Activated CD4-positive, alpha-beta memory T cell treated with anti-CD3 and anti-CD28 coated beads for 36 hours (primary cell): ENCODE measurements around the gene ERMAP. TPM values are rescaled to one million over a fixed set of nuclear protein-coding genes. Genes with fewer than 3 reads are reported as not detected.
A peak's percentile ranks its signal among the peaks of the same experiment; 100 is the strongest.
"Not testable (repeated sequence)": the region's sequence is repeated elsewhere in the genome, so short reads cannot be mapped to it uniquely, and the experiment has no call there.

Source experiments
- CTCF ChIA-PET: fragments of 350-600 bp; sonication (Branson Sonifier 250); formaldehyde crosslinking; loops from one replicate; lab custom pipeline; 2021; ENCODE audit warnings: antibody characterized with exemption, inconsistent platforms; lab: Charles Lee
- POLR2A ChIA-PET: fragments of 350-600 bp; sonication (Branson Sonifier 250); formaldehyde crosslinking; loops from one replicate; lab custom pipeline; 2021; ENCODE audit warnings: antibody characterized with exemption; lab: Charles Lee
- DNase-seq: peaks from one replicate; pipeline ENCODE4 v3.0.0-alpha.2; 2020
- H3K27ac Mint-ChIP-seq: one replicate; pipeline ENCODE4 v1.8.0; 2021; ENCODE audit warnings: mixed read lengths
- H3K27me3 Mint-ChIP-seq: one replicate; pipeline ENCODE4 v1.8.0; 2021; ENCODE audit warnings: mixed read lengths
- H3K36me3 Mint-ChIP-seq: one replicate; pipeline ENCODE4 v1.8.0; 2021; ENCODE audit warnings: mixed read lengths
- H3K4me1 Mint-ChIP-seq: one replicate; pipeline ENCODE4 v1.8.0; 2021; ENCODE audit warnings: low read depth, mixed read lengths
- H3K4me3 Mint-ChIP-seq: one replicate; pipeline ENCODE4 v1.8.0; 2021; ENCODE audit warnings: mild to moderate bottlenecking, mixed read lengths
- H3K9me3 Mint-ChIP-seq: one replicate; pipeline ENCODE4 v1.8.0; 2021; ENCODE audit warnings: mixed read lengths
- intact Hi-C: fragments of 100-400 bp; cut with micrococcal nuclease; formaldehyde crosslinking; loops from one replicate; pipeline ENCODE4 v1.15.1; 2023
- total RNA-seq, 2 experiments: library from RNA; stranded (reverse); gene quantifications; one replicate each; pipeline ENCODE4 v1.2.3, GENCODE V29; 2021

The ERMAP gene
- total RNA-seq, 2 experiments from 2014 or later, result 3.4 to 4.5 TPM

- ChIA-PET POLR2A (interaction anchor here (0.5 to 2.8 kb wide), 8 partner anchors 27 to 1101 kb away, joined by 3 to 29 read pairs (median 3); partner anchors contain the start of genes C1orf50, ERMAP, P3H1 and SVBP), CTCF (interaction anchor here (0.6 to 3.9 kb wide), 17 partner anchors 11 to 949 kb away, joined by 3 to 26 read pairs (median 5); partner anchors contain the start of genes C1orf50, ERMAP, P3H1 and PPIH)
- H3K36me3 Mint-ChIP-seq, result peaks cover 23% of the 10 kb centered on the region
- H3K4me1 Mint-ChIP-seq, result peaks cover 44% of the 10 kb centered on the region
- DNase-seq, result peak; percentile 94
- H3K27me3 Mint-ChIP-seq, result no peaks in the 10 kb centered on the region
- peak within 1 kb of the TSS; percentile 89 for H3K4me3 Mint-ChIP-seq
- peaks cover 8% of the 10 kb centered on the region for H3K9me3 Mint-ChIP-seq
- intact Hi-C loops, result loop anchor here (1.0 to 5.0 kb wide), 5 partner anchors 29 to 326 kb away; partner anchors contain the start of genes C1orf50, CFAP57, EBNA1BP2 and ERMAP
- peak within 1 kb of the TSS; percentile 72 for H3K27ac Mint-ChIP-seq
Measured at GRCh38 chr1:42846257-42847110, 29.6 kb downstream of the ERMAP start, which contains the start of gene ZNF691. Gene ZNF691 (plus strand): TSS chr1:42846613. CDS start chr1:42849659, 3,046 bp downstream.

- Mint-ChIP-seq H3K4me1 (peaks cover 44% of the 10 kb centered on the region), H3K36me3 (peaks cover 25% of the 10 kb centered on the region), H3K9me3 (peaks cover 8% of the 10 kb centered on the region), H3K27ac (peak overlapping the region; percentile 72), H3K27me3 (no peaks in the 10 kb centered on the region), H3K4me3 (peak overlapping the region; percentile 89)
- ChIA-PET CTCF (interaction anchor here (1.2 to 3.9 kb wide), 9 partner anchors 30 to 227 kb away, joined by 3 to 26 read pairs (median 7); partner anchors contain the start of genes C1orf50, ERMAP, P3H1 and PPIH), POLR2A (interaction anchor here (0.6 to 2.8 kb wide), 3 partner anchors 29 to 283 kb away, joined by 3 to 29 read pairs (median 3); partner anchors contain the start of genes C1orf50 and P3H1)
- DNase-seq, result peak; percentile 16
- intact Hi-C loops, result loop anchor here (1.0 to 5.0 kb wide), 3 partner anchors 30 to 190 kb away; partner anchors contain the start of genes ERMAP, PPIH and SVBP
Measured at GRCh38 chr1:42847111-42847595, 30.2 kb downstream of the ERMAP start.

GRCh38 chr1:42847721-42848460, 31.0 kb downstream of the ERMAP start:
- peak overlapping the region; percentile 89 for H3K4me3 Mint-ChIP-seq
- peaks cover 8% of the 10 kb centered on the region for H3K9me3 Mint-ChIP-seq
- intact Hi-C loops, result loop anchor here (1.0 to 5.0 kb wide), 4 partner anchors 31 to 191 kb away; partner anchors contain the start of genes ERMAP, PPIH and SVBP
- POLR2A ChIA-PET, result interaction anchor here (0.6 to 2.8 kb wide), 3 partner anchors 32 to 92 kb away, joined by 3 to 29 read pairs (median 4); partner anchors contain the start of genes C1orf50 and P3H1
- CTCF ChIA-PET, result interaction anchor here (1.3 to 3.9 kb wide), 8 partner anchors 31 to 226 kb away, joined by 3 to 26 read pairs (median 14); partner anchors contain the start of genes C1orf50, ERMAP, P3H1 and SVBP
- peak; percentile 60 for DNase-seq
- peaks cover 25% of the 10 kb centered on the region for H3K36me3 Mint-ChIP-seq
- H3K27me3 Mint-ChIP-seq, result no peaks in the 10 kb centered on the region
- H3K27ac Mint-ChIP-seq, result peak overlapping the region; percentile 72
- peaks cover 44% of the 10 kb centered on the region for H3K4me1 Mint-ChIP-seq

- ChIA-PET CTCF (interaction anchor here (1.3 to 3.9 kb wide), 5 partner anchors 64 to 85 kb away, joined by 3 to 26 read pairs (median 7); partner anchors contain the start of genes C1orf50 and P3H1), POLR2A (no interaction called here)
- no peaks in the 10 kb centered on the region for H3K27me3 Mint-ChIP-seq
- H3K36me3 Mint-ChIP-seq, result peaks cover 25% of the 10 kb centered on the region
- intact Hi-C loops, result loop anchor here (1.0 to 5.0 kb wide), 3 partner anchors 73 to 192 kb away; partner anchors contain the start of gene PPIH
- H3K4me1 Mint-ChIP-seq, result peaks cover 44% of the 10 kb centered on the region
- H3K4me3 Mint-ChIP-seq, result no peak overlapping the region
- H3K9me3 Mint-ChIP-seq, result peaks cover 8% of the 10 kb centered on the region
- DNase-seq, result no peak
- peak overlapping the region; percentile 1 for H3K27ac Mint-ChIP-seq
Measured at GRCh38 chr1:42848823-42849537, 32.1 kb downstream of the ERMAP start.

GRCh38 chr1:42849944-42850343, 33.0 kb downstream of the ERMAP start:
- Mint-ChIP-seq H3K27ac (no peak overlapping the region), H3K36me3 (peaks cover 25% of the 10 kb centered on the region), H3K4me1 (peaks cover 38% of the 10 kb centered on the region), H3K4me3 (no peak overlapping the region), H3K9me3 (peaks cover 8% of the 10 kb centered on the region), H3K27me3 (no peaks in the 10 kb centered on the region)
- ChIA-PET POLR2A (no interaction called here), CTCF (interaction anchor here (2.0 kb wide), 1 partner anchor 224 kb away, joined by 4 read pairs; no protein-coding TSS in a partner anchor)
- DNase-seq, result peak; percentile 22
- intact Hi-C loops, result loop anchor here (5.0 kb wide), 2 partner anchors 72 to 193 kb away; partner anchors contain the start of gene PPIH

GRCh38 chr1:42851420-42851819, 34.5 kb downstream of the ERMAP start:
- CTCF ChIA-PET, result interaction anchor here (2.0 kb wide), 1 partner anchor 222 kb away, joined by 4 read pairs; no protein-coding TSS in a partner anchor

GRCh38 chr1:42851960-42852607, 35.2 kb downstream of the ERMAP start:
- peaks cover 8% of the 10 kb centered on the region for H3K9me3 Mint-ChIP-seq
- H3K4me1 Mint-ChIP-seq, result peaks cover 36% of the 10 kb centered on the region
- CTCF ChIA-PET, result no interaction called here
- H3K36me3 Mint-ChIP-seq, result peaks cover 25% of the 10 kb centered on the region
- no peak overlapping the region for H3K4me3 Mint-ChIP-seq
- H3K27me3 Mint-ChIP-seq, result no peaks in the 10 kb centered on the region
- no peak overlapping the region for H3K27ac Mint-ChIP-seq
- DNase-seq, result no peak
- intact Hi-C loops, result no loop called here
- POLR2A ChIA-PET, result no interaction called here

More at GRCh38 chr1:42851420-42851819, 34.5 kb downstream of the ERMAP start:
- Mint-ChIP-seq H3K36me3 (peaks cover 25% of the 10 kb centered on the region), H3K4me1 (peaks cover 37% of the 10 kb centered on the region), H3K9me3 (peaks cover 8% of the 10 kb centered on the region), H3K27ac (no peak overlapping the region), H3K27me3 (no peaks in the 10 kb centered on the region), H3K4me3 (no peak overlapping the region)
- POLR2A ChIA-PET, result no interaction called here
- intact Hi-C loops, result no loop called here
- no peak for DNase-seq

GRCh38 chr1:42852608-42852980, 35.7 kb downstream of the ERMAP start:
- H3K27ac Mint-ChIP-seq, result no peak overlapping the region
- DNase-seq, result no peak
- H3K27me3 Mint-ChIP-seq, result no peaks in the 10 kb centered on the region
- POLR2A ChIA-PET, result no interaction called here
- H3K4me1 Mint-ChIP-seq, result peaks cover 31% of the 10 kb centered on the region
- H3K36me3 Mint-ChIP-seq, result peaks cover 25% of the 10 kb centered on the region
- H3K9me3 Mint-ChIP-seq, result peaks cover 8% of the 10 kb centered on the region
- H3K4me3 Mint-ChIP-seq, result no peak overlapping the region
- CTCF ChIA-PET, result no interaction called here
- intact Hi-C loops, result no loop called here

- H3K27ac Mint-ChIP-seq, result no peak overlapping the region
- no peak for DNase-seq
- H3K36me3 Mint-ChIP-seq, result peaks cover 25% of the 10 kb centered on the region
- H3K4me3 Mint-ChIP-seq, result no peak overlapping the region
- CTCF ChIA-PET, result no interaction called here
- POLR2A ChIA-PET, result no interaction called here
- intact Hi-C loops, result no loop called here
- H3K9me3 Mint-ChIP-seq, result peaks cover 8% of the 10 kb centered on the region
- no peaks in the 10 kb centered on the region for H3K27me3 Mint-ChIP-seq
- H3K4me1 Mint-ChIP-seq, result peaks cover 24% of the 10 kb centered on the region
Measured at GRCh38 chr1:42853116-42853884, 36.4 kb downstream of the ERMAP start.

GRCh38 chr1:42856554-42856953, 39.6 kb downstream of the ERMAP start:
- intact Hi-C loops, H3K36me3 Mint-ChIP-seq, CTCF ChIA-PET, H3K9me3 Mint-ChIP-seq, H3K4me1 Mint-ChIP-seq, H3K27ac Mint-ChIP-seq, DNase-seq, H3K4me3 Mint-ChIP-seq, POLR2A ChIA-PET: not testable (repeated sequence)
- peaks cover 19% of the 10 kb centered on the region for H3K27me3 Mint-ChIP-seq
